HepG2 (cell line): ENCODE measurements around the gene TBC1D30. TPM values are rescaled to one million over a fixed set of nuclear protein-coding genes. Genes with fewer than 3 reads are reported as not detected.

ENCODE experiments used
- ATAC-seq: fragments of 200-7000 bp; cut with Tn5 transposase; 3 replicates; pipeline ENCODE4 v1.9.1; 2020; ENCODE audit warnings: mild to moderate bottlenecking, moderate library complexity
- BruUV-seq: library from RNA; stranded (reverse); fragments of 400-500 nt; replicated peaks from 2 replicates; lab custom pipeline; 2021; lab: Mats Ljungman, UMichigan
- CTCF ChIA-PET: fragments of 300-600 bp; formaldehyde crosslinking; extraction: SDS; loops from one replicate; lab custom pipeline; 2021; ENCODE audit warnings: low total read pairs, inconsistent platforms, low intra/inter-chr PET ratio; lab: Yijun Ruan, JAX
- POLR2A ChIA-PET: fragments of 350-600 bp; sonication (Branson Sonifier 250); formaldehyde crosslinking; loops from one replicate; lab custom pipeline; 2020; ENCODE audit warnings: antibody characterized with exemption, inconsistent platforms; lab: Yijun Ruan, JAX
- DNase-seq: peaks from one replicate; pipeline ENCODE4 v3.0.0-alpha.2; 2015; ENCODE audit warnings: low spot score
- FAIRE-seq: peaks from 3 replicates; lab custom pipeline; 2011; peaks lifted over from hg19 to GRCh38; lab: Jason Lieb, UNC
- H2AFZ ChIP-seq: one replicate; pipeline ENCODE4 v1.6.1; 2011; ENCODE audit warnings: low read length, inconsistent platforms
- H3K27ac ChIP-seq: fragments of 300-600 bp; 3 replicates; pipeline ENCODE4 v1.8.0; 2011; ENCODE audit warnings: mixed run types, mild to moderate bottlenecking, mixed read lengths, low read length, inconsistent platforms; ENCODE audit not compliant: insufficient read depth; ENCODE audit errors: extremely low read length
- H3K27me3 ChIP-seq, 2 experiments: fragments of 200-600 bp in 1 of 2; 2 replicates in 1 of 2; 3 replicates in 1 of 2; pipeline versions ENCODE4 v1.6.0 to v1.8.0; 2011; ENCODE audit warnings: low read length in 2 of 2, mild to moderate bottlenecking in 2 of 2, moderate library complexity in 2 of 2, inconsistent platforms in 1 of 2; ENCODE audit not compliant: insufficient read depth in 2 of 2, control insufficient read depth in 1 of 2
- H3K36me3 ChIP-seq, 2 experiments: fragments of 200-600 bp in 1 of 2; replicated peaks in 1 of 2; 2 replicates in 1 of 2; 3 replicates in 1 of 2; pipeline versions ENCODE4 v1.5.1 to v1.8.0; 2011; ENCODE audit warnings: low read length in 2 of 2, inconsistent platforms in 1 of 2; ENCODE audit not compliant: insufficient read depth in 2 of 2, control insufficient read depth in 1 of 2
- H3K4me1 ChIP-seq: 2 replicates; pipeline ENCODE4 v1.5.1; 2012; ENCODE audit warnings: low read length, inconsistent platforms; ENCODE audit not compliant: insufficient read depth
- H3K4me2 ChIP-seq: 2 replicates; pipeline ENCODE4 v1.6.0; 2011; ENCODE audit warnings: low read depth, low read length, inconsistent platforms
- H3K4me3 ChIP-seq, 3 experiments: fragments of 200-600 bp in 1 of 3; sonication (generic), shearing (Covaris generic) in 1 of 3; replicated peaks in 1 of 3; 2 replicates each; pipeline ENCODE4 v1.5.1; 2011 to 2016; ENCODE audit warnings: low read length in 3 of 3, inconsistent platforms in 2 of 3, low read depth in 2 of 3, mild to moderate bottlenecking in 2 of 3, control low read depth in 1 of 3, mixed read lengths in 1 of 3; ENCODE audit not compliant: insufficient read depth in 1 of 3
- H3K79me2 ChIP-seq: one replicate; pipeline ENCODE4 v1.6.1; 2011; ENCODE audit warnings: low read length, inconsistent platforms; ENCODE audit not compliant: insufficient read depth
- H3K9ac ChIP-seq: 2 replicates; pipeline ENCODE4 v1.6.0; 2011; ENCODE audit warnings: mild to moderate bottlenecking, low read depth, low read length, inconsistent platforms; ENCODE audit not compliant: insufficient read depth
- H3K9me3 ChIP-seq: 2 replicates; pipeline ENCODE4 v1.5.1; 2012; ENCODE audit warnings: mild to moderate bottlenecking, low read length
- H4K20me1 ChIP-seq: 2 replicates; pipeline ENCODE4 v1.6.0; 2011; ENCODE audit warnings: inconsistent platforms, mild to moderate bottlenecking, low read length, moderate library complexity; ENCODE audit not compliant: insufficient read depth
- ATF7-NPFF ChIP-seq: sonication (generic); formaldehyde crosslinking; IDR thresholded peaks from 2 replicates; pipeline ENCODE4 v1.8.1; 2023; ENCODE audit warnings: mild to moderate bottlenecking, low read depth, missing genetic modification reagents, moderate library complexity
- KMT2A ChIP-seq: sonication (generic); formaldehyde crosslinking; IDR thresholded peaks from 2 replicates; pipeline ENCODE4 v1.4.0; 2020; ENCODE audit warnings: missing genetic modification reagents
- MZF1 ChIP-seq: sonication (generic); formaldehyde crosslinking; IDR thresholded peaks from 2 replicates; pipeline ENCODE4 v1.8.1; 2023; ENCODE audit warnings: mild to moderate bottlenecking, missing genetic modification reagents, borderline replicate concordance
- U2AF1 ChIP-seq: fragments of 200-400 bp; formaldehyde crosslinking; optimal IDR thresholded peaks from 2 replicates; pipeline ENCODE3; 2017; ENCODE audit warnings: mild to moderate bottlenecking, low read depth, low read length
- ZSCAN22 ChIP-seq: sonication (generic); formaldehyde crosslinking; IDR thresholded peaks from 2 replicates; pipeline ENCODE4 v1.4.0; 2020; ENCODE audit warnings: mild to moderate bottlenecking, missing genetic modification reagents
- WGBS: methylation state at CpG from one replicate; pipeline ENCODE4 v1.1.6; 2017; ENCODE audit warnings: low lambda C conversion rate; 5-methylcytosine and 5-hydroxymethylcytosine counted together
- in situ Hi-C: cut with HindIII; loops from 2 replicates; pipeline ENCODE4 v1.10.0; 2017; ENCODE audit warnings: low pct_unique_long_range_greater_than_20kb; ENCODE audit not compliant: extremely low pct_ligation_motif_present
- intact Hi-C: fragments of 100-400 bp; cut with micrococcal nuclease; formaldehyde crosslinking; loops from one replicate; pipeline ENCODE4 v1.10.0; 2022; ENCODE audit not compliant: unreplicated experiment
- polyA plus RNA-seq, 8 experiments: library from polyadenylated mRNA; depleted of rRNA in 3 of 8; stranded (reverse) in 7 of 8; unstranded in 1 of 8; fragments of >200 nt; fragmentation: Illumina TruSeq in 4 of 8; extraction: Trizol in 4 of 8; gene quantifications; 2 replicates each; pipeline versions ENCODE4 v1.2.1 to v1.2.3, GENCODE V29; 2011 to 2016; ENCODE audit warnings: low read depth in 4 of 8, missing spikeins in 1 of 8, mixed read lengths in 1 of 8; ENCODE audit not compliant: insufficient read depth in 1 of 8
- total RNA-seq, 5 experiments: library from RNA; depleted of rRNA; stranded (reverse); fragments of >200 nt; fragmentation: Illumina TruSeq; extraction: Trizol; gene quantifications; 2 replicates each; pipeline ENCODE4 v1.2.3, GENCODE V29; 2016; ENCODE audit warnings: low read depth in 1 of 5
- TF ChIP-seq, protein P1 (sequence below): IDR thresholded peaks from 2 replicates; pipeline ENCODE4 v1.6.1; 2012; ENCODE audit warnings: low read length, improper control_type of control experiment
- TF ChIP-seq, protein P2 (sequence below): sonication (generic); formaldehyde crosslinking; IDR thresholded peaks from 2 replicates; pipeline ENCODE4 v1.5.0; 2020; ENCODE audit warnings: mild to moderate bottlenecking, missing genetic modification reagents

The TBC1D30 gene
- total and polyA plus RNA-seq, 2 of the 13 experiments (the other 11 are each of a cell fraction or from before 2014, with no cell fraction given), result 0.42 to 0.67 TPM

GRCh38 chr12:64884164-64884542 lies 59.7 kb downstream of the TBC1D30 start:
- ATAC-seq, result no peak
- no peak overlapping the region for H2AFZ ChIP-seq
- no peak for DNase-seq
- no peak for TF ChIP-seq MZF1 (CRISPR knock-in tag)
- TF ChIP-seq, protein P1, sequence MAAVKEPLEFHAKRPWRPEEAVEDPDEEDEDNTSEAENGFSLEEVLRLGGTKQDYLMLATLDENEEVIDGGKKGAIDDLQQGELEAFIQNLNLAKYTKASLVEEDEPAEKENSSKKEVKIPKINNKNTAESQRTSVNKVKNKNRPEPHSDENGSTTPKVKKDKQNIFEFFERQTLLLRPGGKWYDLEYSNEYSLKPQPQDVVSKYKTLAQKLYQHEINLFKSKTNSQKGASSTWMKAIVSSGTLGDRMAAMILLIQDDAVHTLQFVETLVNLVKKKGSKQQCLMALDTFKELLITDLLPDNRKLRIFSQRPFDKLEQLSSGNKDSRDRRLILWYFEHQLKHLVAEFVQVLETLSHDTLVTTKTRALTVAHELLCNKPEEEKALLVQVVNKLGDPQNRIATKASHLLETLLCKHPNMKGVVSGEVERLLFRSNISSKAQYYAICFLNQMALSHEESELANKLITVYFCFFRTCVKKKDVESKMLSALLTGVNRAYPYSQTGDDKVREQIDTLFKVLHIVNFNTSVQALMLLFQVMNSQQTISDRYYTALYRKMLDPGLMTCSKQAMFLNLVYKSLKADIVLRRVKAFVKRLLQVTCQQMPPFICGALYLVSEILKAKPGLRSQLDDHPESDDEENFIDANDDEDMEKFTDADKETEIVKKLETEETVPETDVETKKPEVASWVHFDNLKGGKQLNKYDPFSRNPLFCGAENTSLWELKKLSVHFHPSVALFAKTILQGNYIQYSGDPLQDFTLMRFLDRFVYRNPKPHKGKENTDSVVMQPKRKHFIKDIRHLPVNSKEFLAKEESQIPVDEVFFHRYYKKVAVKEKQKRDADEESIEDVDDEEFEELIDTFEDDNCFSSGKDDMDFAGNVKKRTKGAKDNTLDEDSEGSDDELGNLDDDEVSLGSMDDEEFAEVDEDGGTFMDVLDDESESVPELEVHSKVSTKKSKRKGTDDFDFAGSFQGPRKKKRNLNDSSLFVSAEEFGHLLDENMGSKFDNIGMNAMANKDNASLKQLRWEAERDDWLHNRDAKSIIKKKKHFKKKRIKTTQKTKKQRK, result no peak
- no peak for TF ChIP-seq ZSCAN22 (CRISPR knock-in tag)
- TF ChIP-seq U2AF1, result no peak
- TF ChIP-seq, protein P2, sequence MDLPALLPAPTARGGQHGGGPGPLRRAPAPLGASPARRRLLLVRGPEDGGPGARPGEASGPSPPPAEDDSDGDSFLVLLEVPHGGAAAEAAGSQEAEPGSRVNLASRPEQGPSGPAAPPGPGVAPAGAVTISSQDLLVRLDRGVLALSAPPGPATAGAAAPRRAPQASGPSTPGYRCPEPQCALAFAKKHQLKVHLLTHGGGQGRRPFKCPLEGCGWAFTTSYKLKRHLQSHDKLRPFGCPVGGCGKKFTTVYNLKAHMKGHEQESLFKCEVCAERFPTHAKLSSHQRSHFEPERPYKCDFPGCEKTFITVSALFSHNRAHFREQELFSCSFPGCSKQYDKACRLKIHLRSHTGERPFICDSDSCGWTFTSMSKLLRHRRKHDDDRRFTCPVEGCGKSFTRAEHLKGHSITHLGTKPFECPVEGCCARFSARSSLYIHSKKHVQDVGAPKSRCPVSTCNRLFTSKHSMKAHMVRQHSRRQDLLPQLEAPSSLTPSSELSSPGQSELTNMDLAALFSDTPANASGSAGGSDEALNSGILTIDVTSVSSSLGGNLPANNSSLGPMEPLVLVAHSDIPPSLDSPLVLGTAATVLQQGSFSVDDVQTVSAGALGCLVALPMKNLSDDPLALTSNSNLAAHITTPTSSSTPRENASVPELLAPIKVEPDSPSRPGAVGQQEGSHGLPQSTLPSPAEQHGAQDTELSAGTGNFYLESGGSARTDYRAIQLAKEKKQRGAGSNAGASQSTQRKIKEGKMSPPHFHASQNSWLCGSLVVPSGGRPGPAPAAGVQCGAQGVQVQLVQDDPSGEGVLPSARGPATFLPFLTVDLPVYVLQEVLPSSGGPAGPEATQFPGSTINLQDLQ (CRISPR knock-in tag), result no peak
- TF ChIP-seq ATF7-NPFF, result no peak
- no peak for TF ChIP-seq KMT2A
- TF ChIP-seq, all 625 proteins: peak for 0
- Histone ChIP-seq H3K4me1 (no peaks in the 10 kb centered on the region), H3K79me2 (no peaks in the 10 kb centered on the region), H3K4me3 (no peak overlapping the region), H3K9ac (no peak overlapping the region), H3K36me3 (no peaks in the 10 kb centered on the region), H3K27ac (no peak overlapping the region), H3K9me3 (no peaks in the 10 kb centered on the region), H3K4me2 (no peak overlapping the region), H4K20me1 (no peaks in the 10 kb centered on the region), H3K27me3 (no peaks in the 10 kb centered on the region)
- POLR2A ChIA-PET, result no interaction called here
- BruUV-seq, result no TSS peak
- in situ Hi-C loops, result loop anchor here (25.0 kb wide), 2 partner anchors 378 to 1228 kb away; no protein-coding TSS in a partner anchor
- 42% methylated on average over 3 of the region's 3 CpGs for WGBS
- CTCF ChIA-PET, result no interaction called here
- no peak for FAIRE-seq
- intact Hi-C loops, result no loop called here
